ENCODE measurements around the gene SPEF1.

- TF ChIP-seq POLR2A (IDR thresholded peaks at IDR 0.05; ENCODE audit: low read depth, low read length) = no peak
- no peak for TF ChIP-seq USF2 (IDR thresholded peaks at IDR 0.05; ENCODE audit: low read depth, low read length)
Measured at GRCh38 chr20:3777716-3778629, 3.3 kb downstream of the SPEF1 start.

All from IMR-90 (cell line).